A673 (cell line): Measurements from ENCODE around the gene PPP2R1A. TPM values are rescaled to one million over a fixed set of nuclear protein-coding genes. Genes with fewer than 3 reads are reported as not detected.

Experiments used
- BruUV-seq: library from RNA; stranded (reverse); fragments of 400-500 nt; replicated peaks from 2 replicates; lab custom pipeline; 2021; lab: Mats Ljungman, UMichigan
- CTCF ChIA-PET: fragments of 300-600 bp; sonication (Branson Sonifier 250); formaldehyde crosslinking; loops from one replicate; lab custom pipeline; 2022; ENCODE audit warnings: antibody characterized with exemption; lab: Charles Lee
- POLR2A ChIA-PET: fragments of 300-600 bp; sonication (Branson Sonifier 250); formaldehyde crosslinking; loops from one replicate; lab custom pipeline; 2022; ENCODE audit warnings: antibody characterized with exemption; ENCODE audit not compliant: low non-redundant PET; lab: Charles Lee
- DNase-seq: peaks from one replicate; pipeline ENCODE4 v3.0.0-alpha.2; 2015; ENCODE audit warnings: low spot score
- H3K27ac ChIP-seq: fragments of 200-600 bp; sonication (generic); 2 replicates; pipeline ENCODE4 v1.5.1; 2016; ENCODE audit warnings: mixed run types, low read depth, mild to moderate bottlenecking, mixed read lengths, antibody characterized with exemption, low read length; ENCODE audit not compliant: poor library complexity, severe bottlenecking
- H3K27me3 ChIP-seq: fragments of 200-600 bp; sonication (generic); replicated peaks from 2 replicates; pipeline ENCODE4 v1.6.1; 2017; ENCODE audit warnings: mixed run types, low read depth, mild to moderate bottlenecking, mixed read lengths, antibody characterized with exemption, low read length; ENCODE audit not compliant: insufficient read depth, poor library complexity
- H3K36me3 ChIP-seq: fragments of 200-600 bp; sonication (generic); 2 replicates; pipeline ENCODE4 v1.6.1; 2016; ENCODE audit warnings: mixed run types, mild to moderate bottlenecking, mixed read lengths, antibody characterized with exemption, low read length; ENCODE audit not compliant: insufficient read depth, poor library complexity, severe bottlenecking
- H3K4me1 ChIP-seq: fragments of 200-600 bp; sonication (generic); 2 replicates; pipeline ENCODE4 v1.6.1; 2017; ENCODE audit warnings: mixed run types, mild to moderate bottlenecking, mixed read lengths, antibody characterized with exemption, low read length; ENCODE audit not compliant: insufficient read depth, poor library complexity, severe bottlenecking
- H3K4me3 ChIP-seq: fragments of 200-600 bp; sonication (generic); 2 replicates; pipeline ENCODE4 v1.5.1; 2016; ENCODE audit warnings: low read depth, mixed run types, mild to moderate bottlenecking, mixed read lengths, low read length; ENCODE audit not compliant: poor library complexity, severe bottlenecking
- H3K9me3 ChIP-seq: fragments of 200-600 bp; sonication (generic); 2 replicates; pipeline ENCODE4 v1.6.1; 2016; ENCODE audit warnings: mixed run types, low read depth, mild to moderate bottlenecking, mixed read lengths, antibody characterized with exemption, low read length; ENCODE audit not compliant: poor library complexity, severe bottlenecking
- CTCF ChIP-seq: fragments of 300-800, 200-600 bp; sonication (generic); conservative IDR thresholded peaks from 2 replicates; pipeline ENCODE4 v1.5.1; 2017; ENCODE audit warnings: low read depth, mild to moderate bottlenecking, antibody characterized with exemption, low read length, moderate library complexity, mixed read lengths
- EZH2 ChIP-seq: fragments of 200-600 bp; sonication (generic); IDR thresholded peaks from 2 replicates; pipeline ENCODE4 v1.6.1; 2017; ENCODE audit warnings: borderline replicate concordance, low read depth, mild to moderate bottlenecking, mixed read lengths, antibody characterized with exemption, low read length; ENCODE audit not compliant: poor library complexity, severe bottlenecking
- intact Hi-C: fragments of 100-400 bp; cut with micrococcal nuclease; formaldehyde crosslinking; loops from one replicate; pipeline ENCODE4 v1.10.0; 2022; ENCODE audit not compliant: unreplicated experiment
- total RNA-seq: library from RNA; stranded (reverse); gene quantifications from 2 replicates; pipeline ENCODE4 v1.2.3, GENCODE V29; 2021

PPP2R1A gene
- total RNA-seq, 1 experiment from 2014 or later, result 324 TPM

GRCh38 chr19:52234406-52234805, 44.6 kb downstream of the PPP2R1A start:
- no peak for DNase-seq
- CTCF ChIA-PET, result no interaction called here
- intact Hi-C loops, result no loop called here
- TF ChIP-seq EZH2, result no peak
- no peak for TF ChIP-seq CTCF
- H3K4me3 ChIP-seq, result no peak overlapping the region
- H3K36me3 ChIP-seq, result no peaks in the 10 kb centered on the region
- no peaks in the 10 kb centered on the region for H3K27me3 ChIP-seq
- H3K4me1 ChIP-seq, result no peaks in the 10 kb centered on the region
- no peaks in the 10 kb centered on the region for H3K9me3 ChIP-seq
- no peak overlapping the region for H3K27ac ChIP-seq
- POLR2A ChIA-PET, result no interaction called here
- BruUV-seq, result no TSS peak

- POLR2A ChIA-PET, result no interaction called here
- no peak for DNase-seq
- H3K4me3 ChIP-seq, result no peak overlapping the region
- H3K9me3 ChIP-seq, result no peaks in the 10 kb centered on the region
- no TSS peak for BruUV-seq
- H3K27me3 ChIP-seq, result no peaks in the 10 kb centered on the region
- CTCF ChIA-PET, result no interaction called here
- TF ChIP-seq EZH2 (no peak), CTCF (no peak)
- intact Hi-C loops, result loop anchor here (1.0 kb wide), 1 partner anchor 98 kb away; the partner anchor contains the start of gene ZNF616
- no peaks in the 10 kb centered on the region for H3K36me3 ChIP-seq
- H3K4me1 ChIP-seq, result no peaks in the 10 kb centered on the region
- no peak overlapping the region for H3K27ac ChIP-seq
Measured at GRCh38 chr19:52237197-52237596, 47.3 kb downstream of the PPP2R1A start.

GRCh38 chr19:52237771-52238400, 48.0 kb downstream of the PPP2R1A start:
- H3K36me3 ChIP-seq, result no peaks in the 10 kb centered on the region
- ChIA-PET POLR2A (no interaction called here), CTCF (no interaction called here)
- no peak overlapping the region for H3K27ac ChIP-seq
- no peaks in the 10 kb centered on the region for H3K4me1 ChIP-seq
- H3K4me3 ChIP-seq, result no peak overlapping the region
- TF ChIP-seq CTCF, result peak; percentile 89
- TF ChIP-seq EZH2, result no peak
- H3K27me3 ChIP-seq, result no peaks in the 10 kb centered on the region
- intact Hi-C loops, result loop anchor here (1.0 kb wide), 1 partner anchor 99 kb away; the partner anchor contains the start of gene ZNF616
- DNase-seq, result peak; percentile 66
- no TSS peak for BruUV-seq
- no peaks in the 10 kb centered on the region for H3K9me3 ChIP-seq
